SIG-M5 (cell line): ENCODE measurements around the gene RASSF5.

Experiments
- DNase-seq: peaks from one replicate; lab custom pipeline; 2025; lab: John Stamatoyannopoulos, UW

Gene RASSF5

DNA sequence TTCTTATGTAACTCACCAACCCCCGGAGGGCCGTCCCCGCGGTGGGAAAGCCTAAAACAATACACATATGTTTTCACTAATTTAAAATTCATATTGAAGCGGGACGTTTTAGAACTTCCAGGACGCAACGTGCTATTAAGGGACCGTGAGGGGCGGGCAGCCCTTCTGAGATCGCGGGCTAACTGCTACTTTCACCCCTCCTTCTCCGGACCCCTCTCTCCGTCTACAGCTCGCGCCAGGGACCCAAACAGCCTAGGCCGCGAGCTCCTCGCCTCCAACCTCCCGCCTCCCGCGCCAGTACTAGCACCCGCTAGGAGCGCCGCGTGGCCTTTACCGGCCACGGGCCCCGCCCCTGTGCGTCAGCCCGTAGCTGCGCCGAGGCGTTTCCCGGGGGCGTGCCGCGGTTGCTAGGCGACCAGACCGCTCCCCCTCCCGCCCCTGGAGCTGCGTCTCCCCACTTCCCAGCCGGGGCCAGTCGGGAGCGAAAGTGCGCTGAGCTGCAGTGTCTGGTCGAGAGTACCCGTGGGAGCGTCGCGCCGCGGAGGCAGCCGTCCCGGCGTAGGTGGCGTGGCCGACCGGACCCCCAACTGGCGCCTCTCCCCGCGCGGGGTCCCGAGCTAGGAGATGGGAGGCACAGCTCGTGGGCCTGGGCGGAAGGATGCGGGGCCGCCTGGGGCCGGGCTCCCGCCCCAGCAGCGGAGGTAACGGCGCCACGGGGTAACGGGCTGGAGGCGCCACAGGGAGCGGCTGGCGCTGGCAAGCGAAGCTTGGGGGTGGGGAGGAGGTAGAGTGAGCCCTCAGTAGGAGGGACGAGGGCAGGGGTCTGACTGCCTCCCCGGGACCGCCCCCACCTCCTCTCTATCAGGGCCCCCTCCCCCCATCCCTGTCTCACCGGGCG lies 128.0 kb downstream of the RASSF5 start, which contains the start of gene DYRK3:
TSS of gene DYRK3 (plus strand) at position 457 of the 898 bp plus-strand sequence. CDS start at position 625, 168 bp downstream.
- DNase-seq: no peak

DNA sequence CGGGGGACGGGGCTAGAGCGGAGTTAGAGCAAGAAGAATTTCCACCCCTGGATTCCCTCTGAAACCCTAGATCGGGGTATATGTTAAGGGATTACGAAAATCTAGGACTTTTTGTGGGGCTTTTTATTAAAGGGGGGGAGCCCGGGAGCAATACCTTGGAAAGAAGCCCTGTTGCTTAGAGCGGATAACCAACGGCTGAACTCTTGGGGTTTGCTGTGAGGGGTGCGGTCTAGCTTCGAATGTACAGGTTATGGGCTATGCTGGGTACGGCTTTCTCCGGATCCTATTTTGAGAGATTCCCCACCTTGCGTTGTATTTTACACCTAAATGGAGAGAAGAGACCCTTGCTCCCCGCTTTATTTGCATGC lies 128.6 kb downstream of the RASSF5 start:
- no peak for DNase-seq

DNA sequence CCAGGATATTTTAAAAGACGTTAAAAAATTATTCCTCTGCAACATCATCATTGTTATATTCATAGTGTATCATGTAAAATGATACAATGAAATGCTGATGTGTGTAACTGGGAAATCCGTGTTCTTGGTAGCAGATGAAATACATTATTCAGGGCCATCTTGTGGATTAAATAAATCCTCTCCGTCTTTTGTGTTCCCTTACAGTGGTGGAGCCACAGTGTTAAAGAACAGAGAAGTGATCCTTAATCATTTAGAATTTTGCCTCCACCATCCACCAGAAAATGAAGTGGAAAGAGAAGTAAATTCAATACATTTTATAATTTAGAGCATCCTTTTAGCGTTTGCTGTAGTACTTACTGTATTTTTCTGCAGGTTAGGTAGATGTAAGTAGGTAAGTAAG lies 129.3 kb downstream of the RASSF5 start:
- no peak for DNase-seq

- DNase-seq: no peak
Measured at GRCh38 chr1:206637605-206638004, 130.3 kb downstream of the RASSF5 start.
